CD4-positive, CD25-positive, alpha-beta regulatory T cell (primary cell): ENCODE data around the gene DBF4B. TPM values are rescaled to one million over a fixed set of nuclear protein-coding genes. Genes with fewer than 3 reads are reported as not detected.
"Not testable (repeated sequence)": the region's sequence is repeated elsewhere in the genome, so short reads cannot be mapped to it uniquely, and the experiment has no call there.

Source experiments
- ATAC-seq, 2 donors: fragments of 150-1000 bp; cut with Tn5 transposase; one replicate each; pipeline ENCODE4 v1.10.0; 2021; ENCODE audit warnings: low read depth in 2 of 2, moderate number of reproducible peaks in 2 of 2, moderate library complexity in 1 of 2
- DNase-seq, 3 donors: peaks; one replicate each; pipeline versions ENCODE4 v3.0.0 to v3.0.0-alpha.2; 2012 to 2022; ENCODE audit warnings: mixed read lengths in 1 of 3
- H3K27ac ChIP-seq: one replicate; pipeline ENCODE4 v1.7.0; 2013; ENCODE audit warnings: mild to moderate bottlenecking, low read length; ENCODE audit not compliant: insufficient read depth, poor library complexity, severe bottlenecking
- H3K27me3 ChIP-seq: one replicate; pipeline ENCODE4 v1.7.0; 2013; ENCODE audit warnings: low read length; ENCODE audit not compliant: control insufficient read depth, insufficient read depth
- H3K36me3 ChIP-seq: one replicate; pipeline ENCODE4 v1.7.0; 2013; ENCODE audit warnings: mild to moderate bottlenecking, low read length, moderate library complexity; ENCODE audit not compliant: control insufficient read depth, insufficient read depth
- H3K4me1 ChIP-seq: 2 replicates; pipeline ENCODE4 v1.7.0; 2013; ENCODE audit warnings: mild to moderate bottlenecking, low read length; ENCODE audit not compliant: insufficient read depth, control insufficient read depth, poor library complexity, severe bottlenecking
- H3K4me3 ChIP-seq: one replicate; pipeline ENCODE4 v1.7.0; 2013; ENCODE audit warnings: low read depth, mild to moderate bottlenecking, low read length, moderate library complexity
- H3K9me3 ChIP-seq, 2 experiments: 1 replicate in 1 of 2; 2 replicates in 1 of 2; pipeline ENCODE4 v1.7.0; 2013; ENCODE audit warnings: low read length in 2 of 2, mild to moderate bottlenecking in 1 of 2, moderate library complexity in 1 of 2; ENCODE audit not compliant: control insufficient read depth in 2 of 2
- H3K27ac Mint-ChIP-seq, 3 donors: one replicate each; pipeline ENCODE4 v1.8.0; 2020 to 2022; ENCODE audit warnings: mild to moderate bottlenecking in 3 of 3, mixed read lengths in 3 of 3, moderate library complexity in 2 of 3
- H3K27me3 Mint-ChIP-seq: one replicate; pipeline ENCODE4 v1.8.0; 2022; ENCODE audit warnings: mild to moderate bottlenecking, mixed read lengths
- H3K36me3 Mint-ChIP-seq: one replicate; pipeline ENCODE4 v1.8.0; 2020; ENCODE audit warnings: mixed read lengths
- H3K4me1 Mint-ChIP-seq, 4 donors: one replicate each; pipeline ENCODE4 v1.8.0; 2020 to 2022; ENCODE audit warnings: mixed read lengths in 4 of 4, mild to moderate bottlenecking in 1 of 4
- H3K4me3 Mint-ChIP-seq, 4 donors: one replicate each; pipeline ENCODE4 v1.8.0; 2020 to 2022; ENCODE audit warnings: mild to moderate bottlenecking in 4 of 4, mixed read lengths in 4 of 4, moderate library complexity in 3 of 4
- H3K9me3 Mint-ChIP-seq, 7 donors: one replicate each; pipeline ENCODE4 v1.8.0; 2020 to 2022; ENCODE audit warnings: mixed read lengths in 7 of 7, mild to moderate bottlenecking in 3 of 7, moderate library complexity in 2 of 7
- polyA plus RNA-seq, 4 donors: library from polyadenylated mRNA; unstranded; fragments of 300-500 nt; fragmentation: Illumina TruSeq; gene quantifications; one replicate each; pipeline ENCODE4 v1.2.3, GENCODE V29; 2021
- total RNA-seq: library from RNA; stranded (reverse); gene quantifications from one replicate; pipeline ENCODE4 v1.2.3, GENCODE V29; 2022

Gene DBF4B
- total and polyA plus RNA-seq, 5 donors from 2014 or later: 0.25 to 5.0 (median 1.2) TPM

DNA sequence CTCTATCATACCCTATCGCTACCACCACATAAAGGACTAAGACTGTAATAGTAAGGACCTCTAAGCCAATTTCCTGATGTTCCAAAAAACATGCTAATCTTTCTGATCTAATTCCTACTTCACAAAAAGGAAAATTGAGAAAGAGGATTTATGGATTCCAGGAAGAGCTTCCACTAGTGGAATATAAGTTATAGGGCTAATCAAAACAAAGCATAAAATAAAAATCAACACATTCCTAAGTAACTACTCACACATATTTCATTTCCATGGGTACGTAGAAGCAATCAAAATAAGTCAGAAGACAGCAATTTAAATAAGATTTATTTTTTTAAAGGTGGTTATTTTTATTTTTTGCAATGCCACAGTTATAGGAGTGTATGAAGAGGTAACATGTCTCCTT is 31.3 kb upstream of the DBF4B start:
- Histone ChIP-seq H3K4me3 (no peak overlapping the region), H3K27ac (no peak overlapping the region), H3K27me3 (no peaks in the 10 kb centered on the region), H3K36me3 (peaks cover 34% of the 10 kb centered on the region), H3K9me3 (no peaks in the 10 kb centered on the region), H3K4me1 (no peaks in the 10 kb centered on the region)
- no peak for DNase-seq
- Mint-ChIP-seq H3K4me1 (peaks cover 0 to 5% (median 0%) of the 10 kb centered on the region in 4 donors), H3K4me3 (no peak overlapping the region), H3K36me3 (peaks cover 34% of the 10 kb centered on the region), H3K9me3 (no peaks in the 10 kb centered on the region), H3K27ac (no peak overlapping the region), H3K27me3 (no peaks in the 10 kb centered on the region)
- ATAC-seq: no peak

DNA sequence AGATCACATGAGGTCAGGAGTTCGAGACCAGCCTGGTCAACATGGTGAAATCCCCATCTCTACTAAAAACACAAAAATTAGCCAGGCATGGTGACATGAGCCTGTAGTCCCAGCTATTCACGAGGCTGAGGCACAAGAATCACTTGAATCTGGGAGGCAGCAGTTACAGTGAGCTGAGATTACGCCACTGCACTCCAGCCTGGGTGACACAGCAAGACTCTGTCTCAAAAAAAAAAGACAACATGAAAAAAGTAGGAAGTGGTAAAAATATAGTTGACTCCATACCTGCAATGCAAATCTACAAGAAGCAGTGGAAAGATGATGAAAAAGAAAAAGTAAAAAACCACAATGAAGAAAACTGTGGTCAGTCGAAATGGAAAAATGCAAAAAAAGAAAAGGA is 25.2 kb upstream of the DBF4B start:
- not testable (repeated sequence) for H3K9me3 Mint-ChIP-seq, H3K4me3 ChIP-seq, H3K27ac ChIP-seq, H3K27me3 Mint-ChIP-seq, H3K4me3 Mint-ChIP-seq, H3K27me3 ChIP-seq, DNase-seq, H3K4me1 ChIP-seq, ATAC-seq, H3K9me3 ChIP-seq
- H3K36me3 Mint-ChIP-seq: peaks cover 45% of the 10 kb centered on the region
- peaks cover 6 to 18% (median 13%) of the 10 kb centered on the region in 4 donors for H3K4me1 Mint-ChIP-seq
- peak overlapping the region in 2 of 3 donors; percentile 5 to 52 for H3K27ac Mint-ChIP-seq
- peaks cover 50% of the 10 kb centered on the region for H3K36me3 ChIP-seq

DNA sequence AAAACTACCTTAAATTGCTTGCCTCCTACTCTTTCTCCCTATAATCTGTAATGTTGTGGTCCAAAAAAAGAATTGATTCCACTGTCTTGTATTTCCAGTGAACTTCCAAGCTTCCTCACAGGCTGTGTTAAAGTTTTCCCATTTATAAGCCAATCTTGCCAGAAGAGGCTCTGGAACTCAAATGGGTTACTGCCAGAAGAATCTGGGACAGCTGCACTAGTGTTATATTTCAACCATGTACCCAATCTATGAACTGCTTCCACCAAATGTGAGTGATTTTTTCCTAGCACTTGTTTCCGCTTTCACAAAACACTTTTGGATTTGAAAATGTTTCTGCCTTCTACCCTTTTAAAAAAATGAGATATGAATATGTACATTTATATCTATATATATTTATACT is 20.7 kb upstream of the DBF4B start:
- Histone ChIP-seq H3K4me1 (peaks cover 15% of the 10 kb centered on the region), H3K27me3 (no peaks in the 10 kb centered on the region), H3K27ac (no peak overlapping the region), H3K9me3 (no peaks in the 10 kb centered on the region), H3K36me3 (peaks cover 20% of the 10 kb centered on the region), H3K4me3 (no peak overlapping the region)
- Mint-ChIP-seq H3K36me3 (peaks cover 25% of the 10 kb centered on the region), H3K27me3 (no peaks in the 10 kb centered on the region), H3K9me3 (peaks cover 0 to 1% (median 0%) of the 10 kb centered on the region in 7 donors), H3K4me3 (peak overlapping the region in 1 of 4 donors; percentile 11), H3K4me1 (peaks cover 15 to 48% (median 29%) of the 10 kb centered on the region in 4 donors), H3K27ac (no peak overlapping the region)
- DNase-seq (no peak), ATAC-seq (no peak)

DNA sequence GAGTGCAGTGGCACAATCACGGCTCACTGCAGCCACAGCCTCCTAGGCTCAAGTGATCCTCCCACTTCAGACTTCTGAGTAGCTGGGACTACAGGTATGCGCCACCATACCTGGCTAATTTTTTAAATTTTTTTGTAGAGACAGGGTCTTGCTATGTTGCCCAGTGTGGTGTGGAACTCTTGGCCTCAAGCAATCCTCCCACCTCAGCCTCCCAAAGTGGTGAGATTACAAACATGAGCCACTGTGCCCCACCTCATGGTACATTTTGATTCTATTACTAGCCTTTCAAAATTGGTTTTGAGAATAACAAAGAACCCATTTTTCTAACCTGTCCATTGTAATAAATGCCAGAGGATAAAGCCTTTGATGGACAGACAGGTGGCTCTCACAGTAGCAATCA is 20.3 kb upstream of the DBF4B start:
- Mint-ChIP-seq H3K4me3 (peak overlapping the region; percentile 96 to 100 (median 98)), H3K36me3 (peaks cover 21% of the 10 kb centered on the region), H3K9me3 (peaks cover 0 to 1% (median 0%) of the 10 kb centered on the region in 7 donors), H3K27me3 (no peaks in the 10 kb centered on the region), H3K4me1 (peaks cover 15 to 48% (median 29%) of the 10 kb centered on the region in 4 donors), H3K27ac (no peak overlapping the region)
- Histone ChIP-seq H3K9me3 (no peaks in the 10 kb centered on the region), H3K4me3 (peak overlapping the region; percentile 95), H3K27me3 (no peaks in the 10 kb centered on the region), H3K36me3 (peaks cover 15% of the 10 kb centered on the region), H3K27ac (no peak overlapping the region), H3K4me1 (peaks cover 15% of the 10 kb centered on the region)
- no peak for ATAC-seq
- no peak for DNase-seq

DNA sequence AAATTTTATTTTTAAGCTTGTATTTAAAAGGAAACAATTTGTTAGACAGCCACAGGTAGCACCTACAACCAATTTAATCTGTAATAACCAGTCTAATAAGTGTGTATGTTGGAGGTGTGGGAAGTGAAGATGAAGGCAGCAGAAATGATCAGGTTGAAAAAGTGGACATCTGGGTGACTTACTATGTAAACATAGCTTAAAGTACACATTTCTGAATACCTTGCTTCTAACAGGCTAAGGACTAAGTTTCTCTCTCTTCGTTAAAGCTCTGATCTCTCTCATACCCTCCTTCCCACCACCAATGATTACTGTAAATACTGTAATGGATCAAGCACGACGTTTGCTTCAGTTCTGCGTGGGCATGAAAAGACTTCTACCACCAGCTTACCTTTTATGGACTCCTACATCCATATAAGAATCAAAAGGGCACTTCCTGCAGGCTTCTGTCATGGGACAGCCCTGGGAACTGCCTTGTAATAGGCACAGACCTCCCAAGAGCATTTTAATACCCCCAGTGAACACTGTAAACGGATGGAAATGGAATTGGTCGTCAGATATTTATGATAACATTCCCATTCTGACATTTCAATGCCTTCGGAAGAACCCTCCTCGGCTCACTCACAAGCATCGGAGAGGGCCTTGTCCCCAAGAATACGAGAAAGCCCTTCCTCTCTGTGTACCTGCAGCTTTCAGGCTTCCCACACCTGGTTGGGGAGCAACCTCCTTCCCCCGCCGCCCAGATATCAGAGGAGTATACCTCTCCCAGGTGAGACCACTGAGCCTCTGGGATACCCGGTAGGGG is 19.6 kb upstream of the DBF4B start:
- peak; percentile 2 to 8 for ATAC-seq
- Histone ChIP-seq H3K36me3 (peaks cover 9% of the 10 kb centered on the region), H3K27ac (peak overlapping the region; percentile 90), H3K4me3 (peak overlapping the region; percentile 95), H3K9me3 (no peaks in the 10 kb centered on the region), H3K4me1 (peaks cover 15% of the 10 kb centered on the region), H3K27me3 (no peaks in the 10 kb centered on the region)
- H3K27me3 Mint-ChIP-seq: no peaks in the 10 kb centered on the region
- peaks cover 17% of the 10 kb centered on the region for H3K36me3 Mint-ChIP-seq
- peak overlapping the region; percentile 97 to 99 (median 98) for H3K27ac Mint-ChIP-seq
- no peak for DNase-seq
- peaks cover 0 to 1% (median 0%) of the 10 kb centered on the region in 7 donors for H3K9me3 Mint-ChIP-seq
- H3K4me3 Mint-ChIP-seq: peak overlapping the region; percentile 96 to 100 (median 98)
- peaks cover 15 to 48% (median 26%) of the 10 kb centered on the region in 4 donors for H3K4me1 Mint-ChIP-seq

DNA sequence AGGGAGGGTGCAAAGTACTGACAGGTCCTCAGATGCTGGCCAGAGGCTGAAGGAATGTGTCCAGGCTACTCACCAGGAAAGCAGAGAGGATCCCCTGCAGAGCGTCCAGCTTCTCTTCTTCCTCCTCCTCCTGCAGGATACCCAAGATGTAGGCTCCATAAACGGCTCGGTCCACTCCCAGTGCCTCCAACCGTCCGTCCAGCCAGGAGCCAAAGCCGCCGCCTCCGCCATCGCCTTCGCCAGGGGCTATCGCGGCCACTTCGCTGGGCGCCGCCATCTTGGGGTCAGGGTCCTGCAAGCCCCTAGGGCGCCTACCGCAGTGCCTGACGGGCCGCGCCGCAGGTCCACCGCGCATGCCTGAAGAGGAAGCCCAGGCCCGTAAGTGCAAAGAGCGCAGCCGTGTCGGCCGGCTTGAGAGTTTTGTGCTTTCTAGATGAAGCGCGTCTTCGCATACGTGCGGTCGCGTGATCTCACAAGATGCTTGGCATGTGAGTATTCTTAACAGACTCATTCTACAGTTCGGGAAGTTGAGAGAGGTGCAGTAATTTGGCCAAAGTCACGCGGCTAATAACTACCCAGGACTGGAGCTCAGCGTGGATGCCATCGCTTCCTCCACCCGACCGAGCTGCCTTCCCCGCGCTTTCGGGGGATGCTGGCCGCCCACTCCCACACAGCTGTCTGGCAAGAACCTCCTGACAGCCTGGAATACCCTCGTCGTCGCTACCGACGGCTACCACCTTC is 18.8 kb upstream of the DBF4B start, which contains the start of gene CCDC43:
CCDC43 (minus strand) TSS at position 300 of the 741 bp plus-strand sequence; CDS start at position 277, 23 bp downstream.
- ATAC-seq (peak; percentile 98 to 99), DNase-seq (peak; percentile 84 to 95 (median 92))
- Mint-ChIP-seq H3K27me3 (peaks cover 4% of the 10 kb centered on the region), H3K4me1 (peaks cover 15 to 48% (median 26%) of the 10 kb centered on the region in 4 donors), H3K9me3 (peaks cover 0 to 1% (median 0%) of the 10 kb centered on the region in 7 donors), H3K36me3 (peaks cover 17% of the 10 kb centered on the region), H3K4me3 (peak within 1 kb of the TSS; percentile 96 to 100 (median 98)), H3K27ac (peak within 1 kb of the TSS; percentile 97 to 99 (median 98))
- no peaks in the 10 kb centered on the region for H3K27me3 ChIP-seq
- H3K36me3 ChIP-seq: peaks cover 4% of the 10 kb centered on the region
- H3K4me3 ChIP-seq: peak within 1 kb of the TSS; percentile 95
- H3K4me1 ChIP-seq: peaks cover 15% of the 10 kb centered on the region
- H3K9me3 ChIP-seq: no peaks in the 10 kb centered on the region
- H3K27ac ChIP-seq: peak within 1 kb of the TSS; percentile 90

DNA sequence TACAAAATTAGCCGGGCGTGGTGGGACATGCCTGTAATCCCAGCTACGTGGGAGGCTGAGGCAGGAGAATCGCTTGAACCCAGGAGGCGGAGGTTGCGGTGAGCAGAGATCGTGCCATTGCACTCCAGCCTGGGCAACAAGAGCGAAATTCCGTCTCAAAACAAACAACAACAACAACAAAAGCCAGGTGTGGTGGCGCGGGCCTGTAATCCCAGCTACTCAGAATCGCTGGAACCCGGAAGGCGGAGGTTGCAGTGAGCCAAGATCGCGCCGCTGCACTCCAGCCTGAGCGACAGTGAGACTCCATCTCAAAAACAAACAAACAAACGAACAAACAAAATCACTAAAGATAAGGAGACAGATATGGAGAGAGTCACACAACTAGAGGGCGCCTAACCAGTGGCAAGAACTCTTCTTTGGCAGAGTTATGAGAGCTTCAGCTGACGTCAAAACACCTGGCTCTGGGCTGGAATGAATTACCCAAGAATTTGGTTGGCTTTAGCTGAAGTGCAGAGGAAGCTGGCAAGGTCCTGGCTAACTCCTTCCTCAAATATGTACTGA is 17.6 kb upstream of the DBF4B start:
- H3K9me3 Mint-ChIP-seq, H3K4me3 ChIP-seq, H3K27ac ChIP-seq, H3K36me3 Mint-ChIP-seq, H3K36me3 ChIP-seq, H3K9me3 ChIP-seq, ATAC-seq, H3K27me3 ChIP-seq, H3K27me3 Mint-ChIP-seq: not testable (repeated sequence)
- H3K27ac Mint-ChIP-seq: peak overlapping the region in 2 of 3 donors; percentile 97 to 99
- peak overlapping the region; percentile 22 to 97 (median 85) for H3K4me3 Mint-ChIP-seq
- peaks cover 12 to 44% (median 23%) of the 10 kb centered on the region in 4 donors for H3K4me1 Mint-ChIP-seq
- DNase-seq: peak in 1 of 3 donors; percentile 47
- peaks cover 15% of the 10 kb centered on the region for H3K4me1 ChIP-seq
